GM19351 (cell line): Measurements from ENCODE around the gene NRCAM.
"Not testable (repeated sequence)": the region's sequence is repeated elsewhere in the genome, so short reads cannot be mapped to it uniquely, and the experiment has no call there.

Experiments
- ATAC-seq: cut with Tn5 transposase; IDR thresholded peaks from one replicate; pipeline ENCODE4 v1.9.1; 2021; ENCODE audit warnings: mild to moderate bottlenecking, moderate library complexity; ENCODE audit not compliant: unreplicated experiment

Gene NRCAM

DNA sequence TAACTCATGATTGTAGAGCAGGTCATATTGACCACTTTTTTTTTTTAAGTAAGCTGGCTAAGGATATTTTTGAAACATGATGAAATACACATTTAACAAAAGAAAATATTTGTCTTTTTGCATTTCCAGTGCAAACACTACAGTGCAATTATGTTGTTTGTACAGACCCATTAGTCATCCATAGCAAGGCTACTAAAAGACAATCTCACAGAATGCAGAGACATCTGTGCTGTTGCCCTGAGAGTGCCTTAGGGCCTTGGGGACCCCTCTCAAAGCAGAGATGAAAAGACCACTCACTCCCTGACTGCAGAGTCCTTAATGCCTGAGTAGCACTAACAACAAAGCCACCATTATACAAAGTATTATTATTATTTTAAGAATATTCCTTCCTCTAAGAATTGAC, 104.5 kb downstream of the NRCAM start:
- no peak for ATAC-seq

DNA sequence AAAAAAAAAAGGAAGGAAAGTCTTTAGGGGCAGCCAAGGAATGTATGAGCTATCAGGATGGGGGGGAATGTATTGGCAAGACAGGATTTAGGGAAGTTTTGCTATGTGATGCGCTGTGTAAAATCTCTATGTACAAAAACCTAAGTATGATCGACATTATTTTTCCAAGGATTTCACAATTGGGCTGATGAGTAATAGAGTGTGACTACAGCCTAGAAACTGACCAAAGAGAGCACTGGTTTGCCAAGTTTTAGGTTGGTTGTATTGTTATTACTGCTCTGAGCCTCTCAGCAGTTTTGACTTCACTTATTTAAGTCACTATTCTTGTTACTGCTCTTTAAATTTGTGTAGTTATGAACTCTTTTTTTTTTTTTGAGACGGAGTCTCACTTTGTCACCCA, 107.3 kb downstream of the NRCAM start:
- ATAC-seq, result no peak

GRCh38 chr7:108347616-108348015, 108.6 kb downstream of the NRCAM start:
- no peak for ATAC-seq

- no peak for ATAC-seq
These were observed 110.4 kb downstream of the NRCAM start for GRCh38 chr7:108345710-108346336.

- ATAC-seq, result no peak
These were observed 115.3 kb downstream of the NRCAM start for GRCh38 chr7:108340856-108341411.

GRCh38 chr7:108340406-108340805, 115.8 kb downstream of the NRCAM start:
- ATAC-seq, result not testable (repeated sequence)

- no peak for ATAC-seq
These were observed 120.8 kb downstream of the NRCAM start for GRCh38 chr7:108335269-108335918.

GRCh38 chr7:108332937-108333336, 123.3 kb downstream of the NRCAM start:
- ATAC-seq, result no peak

DNA sequence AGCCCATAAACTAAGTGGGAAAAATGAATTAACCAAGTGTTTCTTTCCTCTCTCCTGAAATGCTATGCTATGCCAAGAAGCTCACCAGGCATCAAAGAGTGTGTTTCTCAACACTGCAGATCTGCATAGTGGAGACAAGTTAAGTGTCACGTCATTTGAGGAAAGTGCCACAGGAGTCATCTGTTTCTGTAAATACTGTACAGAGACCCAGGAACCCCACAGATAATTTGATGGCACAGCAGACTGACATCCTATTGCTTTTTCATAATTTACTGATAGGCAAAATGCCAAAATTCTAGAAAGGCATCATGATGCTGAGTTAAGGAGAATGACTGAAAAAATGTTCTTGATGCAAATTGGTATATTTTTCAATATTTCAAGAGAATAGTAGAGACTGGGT, 124.3 kb downstream of the NRCAM start:
- no peak for ATAC-seq

DNA sequence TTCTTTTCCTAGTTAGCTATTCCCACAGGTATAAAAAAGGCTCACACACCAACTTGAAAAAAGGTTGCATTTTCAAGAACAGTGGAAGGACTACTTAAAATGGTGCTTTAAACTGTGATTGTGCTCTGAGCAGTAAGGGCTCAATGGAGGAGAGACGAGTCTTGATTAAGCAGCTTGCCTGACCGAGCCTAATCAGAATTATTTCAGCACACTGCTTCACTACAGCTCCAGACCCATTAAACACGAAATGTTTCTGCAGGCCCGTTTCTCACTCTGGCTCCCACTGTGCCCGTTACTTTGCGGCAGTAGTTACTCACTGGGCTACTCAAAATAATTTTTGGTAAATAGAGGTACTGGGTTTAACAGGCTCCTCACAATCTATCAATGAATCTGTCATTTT, 126.0 kb downstream of the NRCAM start:
- no peak for ATAC-seq

- ATAC-seq, result no peak
These were observed 126.7 kb downstream of the NRCAM start for GRCh38 chr7:108329514-108329913.

DNA sequence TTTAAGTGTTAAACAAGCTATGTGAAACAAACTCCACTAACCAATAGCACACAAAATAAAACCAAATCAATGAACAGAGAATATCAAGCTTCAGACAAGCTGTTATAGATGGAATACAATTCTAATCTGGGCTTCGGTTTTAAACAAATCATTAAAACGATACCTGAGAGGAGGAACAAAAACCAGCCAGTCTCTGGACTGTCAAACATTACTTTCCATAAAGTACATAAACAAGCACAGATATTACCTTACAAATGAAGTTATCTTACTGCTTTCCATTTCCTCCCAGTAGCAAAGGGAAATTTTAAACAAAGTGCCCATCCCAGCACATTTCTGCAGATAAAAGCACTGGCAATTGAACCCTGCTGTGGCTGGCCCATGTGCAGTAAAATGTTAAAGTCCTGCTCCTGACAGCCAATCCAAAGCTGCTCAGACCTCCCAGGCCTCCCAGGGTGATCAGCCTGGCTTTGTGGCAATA, 128.0 kb downstream of the NRCAM start:
- ATAC-seq, result peak; percentile 68

DNA sequence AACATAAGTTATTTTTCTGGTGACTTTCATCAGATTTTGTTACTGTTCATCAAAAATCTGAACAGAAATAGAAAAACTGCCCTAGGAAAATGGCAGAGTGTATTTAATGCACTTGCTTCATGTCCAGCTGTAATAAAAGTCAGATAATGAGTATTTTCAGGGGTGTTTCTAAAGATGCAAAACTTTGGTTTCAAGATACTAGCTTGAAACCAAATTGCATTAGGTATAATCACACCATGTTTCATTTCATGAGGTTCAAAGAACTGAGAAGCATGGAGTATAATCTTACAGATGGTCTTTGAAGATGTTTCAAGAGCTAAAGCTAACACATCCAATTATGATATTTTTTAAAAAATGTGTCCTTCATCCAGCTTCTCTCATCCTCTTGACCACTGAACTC, 128.9 kb downstream of the NRCAM start:
- ATAC-seq, result peak; percentile 60

DNA sequence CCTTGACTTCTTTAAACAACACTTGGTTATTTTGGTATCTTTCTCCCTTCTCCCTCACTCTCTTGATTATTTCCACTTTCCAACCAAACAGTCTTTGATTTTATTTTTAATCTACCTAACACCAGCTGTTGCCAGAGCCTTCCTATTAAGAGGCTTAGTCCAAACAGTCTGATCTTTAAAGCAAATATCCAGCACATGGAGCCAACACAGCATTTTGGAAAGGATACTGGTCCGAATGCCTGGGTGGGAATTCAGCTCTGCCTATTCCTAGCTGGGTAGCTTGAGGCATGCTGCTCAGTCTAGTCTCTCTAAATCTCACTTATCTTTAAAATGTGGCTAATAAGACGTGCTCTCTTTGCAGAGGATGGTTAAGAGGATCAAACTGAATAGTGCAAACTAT, 129.3 kb downstream of the NRCAM start:
- no peak for ATAC-seq

GRCh38 chr7:108324053-108325038, 131.9 kb downstream of the NRCAM start:
- ATAC-seq, result no peak

DNA sequence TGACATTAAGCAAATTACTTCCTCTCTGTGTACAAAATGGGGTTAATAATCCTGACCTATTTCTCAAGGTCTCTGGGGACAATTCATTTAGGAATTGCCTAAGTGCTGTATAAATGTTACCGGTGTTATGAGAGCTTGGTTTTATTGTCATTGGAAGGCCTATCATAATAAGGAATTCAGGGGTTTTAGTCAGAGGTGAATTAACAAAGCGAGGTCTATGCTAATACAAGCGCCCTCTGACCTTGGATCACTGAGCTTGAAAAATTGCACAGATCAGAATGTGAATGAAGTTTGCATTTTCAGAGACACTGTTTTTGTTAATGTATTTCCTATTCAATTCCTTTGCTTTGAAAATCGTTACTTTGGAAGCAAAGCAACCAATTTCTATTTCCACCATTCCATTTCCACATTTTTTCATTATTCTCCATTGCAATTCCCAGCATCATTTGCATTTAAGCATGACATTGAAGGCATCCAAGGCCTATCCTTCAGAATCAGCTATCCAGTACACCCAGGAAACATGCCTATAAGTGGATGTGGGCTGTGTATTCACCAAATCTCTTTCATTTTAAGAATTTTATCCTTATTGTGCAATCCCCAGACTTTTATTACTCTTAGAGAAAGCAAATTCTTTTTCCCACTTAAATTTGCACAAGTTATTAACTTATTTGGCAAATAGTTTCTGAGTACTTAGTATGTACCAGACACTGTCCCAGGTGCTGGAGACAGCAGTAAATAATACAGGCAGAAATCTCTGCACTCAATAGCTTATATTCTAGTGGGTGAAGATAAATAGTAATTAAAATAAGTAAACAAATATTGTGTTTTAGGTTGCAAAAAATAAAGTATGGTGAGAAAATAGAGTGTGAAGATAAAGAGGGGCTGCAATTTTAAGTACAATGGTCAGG, 133.1 kb downstream of the NRCAM start:
- no peak for ATAC-seq

GRCh38 chr7:108322046-108322445, 134.2 kb downstream of the NRCAM start:
- no peak for ATAC-seq

DNA sequence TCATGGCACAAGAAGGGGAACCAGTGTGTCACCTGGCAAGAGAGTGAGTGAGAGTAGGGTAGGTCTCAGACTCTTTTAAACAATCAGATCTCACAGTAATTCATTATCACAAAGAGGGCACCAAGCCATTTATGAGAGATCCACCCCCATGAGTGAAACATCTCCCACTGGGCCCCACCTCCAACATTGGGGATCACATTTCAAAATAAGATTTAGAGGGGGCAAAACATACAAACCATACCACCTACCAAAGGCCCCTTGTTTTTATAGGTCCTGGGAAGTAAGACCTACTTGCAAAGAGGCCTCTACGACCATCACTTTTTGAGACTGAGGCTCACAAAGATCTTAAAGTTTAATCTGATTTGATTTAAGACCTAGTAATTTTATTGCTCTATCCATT, 134.9 kb downstream of the NRCAM start:
- ATAC-seq, result no peak

DNA sequence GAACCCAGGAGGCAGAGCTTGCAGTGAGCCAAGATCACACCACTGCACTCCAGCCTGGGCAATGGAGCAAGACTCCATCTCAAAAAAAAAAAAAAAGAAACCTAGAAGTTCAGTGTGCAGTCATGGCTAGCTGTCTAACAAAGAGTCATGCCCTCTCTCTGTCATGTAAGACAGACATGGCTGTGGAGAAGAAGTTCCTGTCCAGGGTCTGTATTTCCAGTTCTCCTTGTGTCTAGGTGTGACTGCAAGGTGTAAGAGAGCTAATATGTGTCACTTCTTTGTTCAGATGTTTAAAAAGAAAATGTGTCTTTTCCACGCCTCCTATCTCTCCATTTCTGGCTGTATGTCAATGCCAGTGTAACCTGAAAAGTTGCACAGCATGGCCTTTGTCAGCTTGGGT, 139.5 kb downstream of the NRCAM start:
- no peak for ATAC-seq

- ATAC-seq, result no peak
These were observed 141.7 kb downstream of the NRCAM start for GRCh38 chr7:108314551-108314950.
